Measurements from ENCODE around the gene KRTAP10-2. TPM values are rescaled to one million over a fixed set of nuclear protein-coding genes. Genes with fewer than 3 reads are reported as not detected.

Gene KRTAP10-2
- total and polyA plus RNA-seq, 9 of the 15 experiments (the other 6 are each of a cell fraction or from before 2014, with no cell fraction given) = not detected

GRCh38 chr21:44582055-44582454 lies 30.8 kb upstream of the KRTAP10-2 start (continued):
- no peak for TF ChIP-seq GTF2F1 (IDR thresholded peaks at IDR 0.05; ENCODE audit: low read depth, low read length)
- no peak for TF ChIP-seq HMG20B (CRISPR knock-in tag; IDR thresholded peaks at IDR 0.05)
- TF ChIP-seq HINFP (tag; conservative IDR thresholded peaks at IDR 0.05; ENCODE audit: low read depth) = no peak
- no peak for TF ChIP-seq ZFPM2 (CRISPR knock-in tag; IDR thresholded peaks at IDR 0.05)
- no peak for TF ChIP-seq PBX2 (CRISPR knock-in tag; IDR thresholded peaks at IDR 0.05; ENCODE audit: low read depth)
- TF ChIP-seq PBX2 (tag; conservative IDR thresholded peaks at IDR 0.05; ENCODE audit: low read depth) = peak; percentile 86
- no peak for TF ChIP-seq NONO (IDR thresholded peaks at IDR 0.05; ENCODE audit: low read depth in 2 of 2, low read length in 1 of 2)
- TF ChIP-seq DPF2 (IDR thresholded peaks at IDR 0.05) = peak; percentile 29; the same call in 1 of the 2 replicates
- peak; percentile 70; the same call in 1 of the 2 replicates for TF ChIP-seq DMBX1 (CRISPR knock-in tag; IDR thresholded peaks at IDR 0.05; ENCODE audit: borderline replicate concordance)
- TF ChIP-seq NR4A1 (CRISPR knock-in tag; IDR thresholded peaks at IDR 0.05) = no peak
- peak; percentile 82 for TF ChIP-seq NR4A1 (tag; IDR thresholded peaks at IDR 0.05)
- TF ChIP-seq ZNF511 (CRISPR knock-in tag; IDR thresholded peaks at IDR 0.05) = no peak
- TF ChIP-seq ATF3 (IDR thresholded peaks at IDR 0.05) = peak; percentile 98
- no peak for TF ChIP-seq ATF3 (CRISPR knock-in tag; conservative IDR thresholded peaks at IDR 0.05)
- no peak for TF ChIP-seq NR2F6 (CRISPR knock-in tag; IDR thresholded peaks at IDR 0.05)
- no peak for TF ChIP-seq HMBOX1 (IDR thresholded peaks at IDR 0.05)
- peak; percentile 54 for TF ChIP-seq ETV1 (tag; conservative IDR thresholded peaks at IDR 0.05; ENCODE audit: low read depth)
- no peak for TF ChIP-seq MLLT1 (IDR thresholded peaks at IDR 0.05)
- no peak for TF ChIP-seq LARP7 (IDR thresholded peaks at IDR 0.05)
- no peak for TF ChIP-seq ZNF280B (CRISPR knock-in tag; IDR thresholded peaks at IDR 0.05)

All from K562 (cell line).